ENCODE results near the gene UVRAG. TPM values are rescaled to one million over a fixed set of nuclear protein-coding genes. Genes with fewer than 3 reads are reported as not detected.

Gene UVRAG
- polyA plus RNA-seq, 1 donor: 9.7 TPM

GRCh38 chr11:76152741-76153570, 337.9 kb downstream of the UVRAG start:
- DNase-seq: no peak

DNA sequence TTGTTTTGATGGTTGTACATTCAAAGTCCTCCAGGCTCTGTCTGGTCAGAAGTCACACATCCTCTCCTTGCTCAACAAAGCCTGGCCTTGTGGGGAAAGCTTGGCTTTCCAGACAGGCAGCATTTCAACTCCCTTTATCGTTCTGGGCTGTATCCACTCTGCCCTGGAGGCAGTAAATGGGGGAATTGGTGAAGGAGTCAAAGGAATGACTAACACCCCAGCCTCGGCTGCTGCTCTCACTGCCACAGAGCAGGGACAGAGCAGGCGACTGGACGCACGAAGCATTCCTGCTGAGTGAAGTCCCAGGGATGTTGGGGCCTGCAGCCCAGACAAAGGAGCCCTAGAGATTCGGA, 338.5 kb downstream of the UVRAG start:
- no peak for DNase-seq

DNA sequence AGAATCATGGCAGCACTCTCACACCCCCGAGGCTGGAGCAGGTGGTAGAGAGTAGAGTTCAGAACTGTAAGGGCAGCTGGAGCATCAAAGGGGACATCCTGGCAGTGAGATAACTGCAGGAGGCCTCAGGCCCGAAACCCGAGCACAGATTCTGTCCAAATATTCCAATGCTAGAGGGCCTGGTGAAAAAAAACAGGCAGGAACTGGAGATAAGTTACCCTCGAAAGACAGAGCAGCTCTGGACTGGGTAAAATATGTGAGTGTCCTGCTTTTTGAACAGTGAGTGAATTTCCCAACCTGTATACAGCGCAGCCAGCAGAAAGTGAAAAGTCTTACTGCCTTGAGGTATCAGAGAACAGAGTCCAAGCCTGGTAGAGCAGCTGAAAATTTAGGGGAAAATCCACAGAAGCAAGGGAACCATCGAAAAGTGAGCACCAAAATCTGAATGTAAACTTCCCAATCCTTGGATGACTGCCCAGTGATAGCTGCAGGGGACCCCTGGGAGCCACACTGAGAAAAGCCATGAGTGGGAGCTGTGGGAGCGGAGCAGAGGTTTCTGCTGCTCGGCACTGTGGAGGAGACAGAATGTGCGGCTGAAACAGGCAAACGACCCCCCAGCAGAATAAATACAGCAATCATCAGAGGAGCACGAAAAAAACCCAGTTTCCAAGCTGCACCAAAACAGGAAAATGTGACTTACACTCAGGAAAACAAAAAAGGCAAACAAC, 340.7 kb downstream of the UVRAG start:
- no peak for DNase-seq

GRCh38 chr11:76156971-76157427, 342.0 kb downstream of the UVRAG start:
- peak; percentile 60 for DNase-seq

DNA sequence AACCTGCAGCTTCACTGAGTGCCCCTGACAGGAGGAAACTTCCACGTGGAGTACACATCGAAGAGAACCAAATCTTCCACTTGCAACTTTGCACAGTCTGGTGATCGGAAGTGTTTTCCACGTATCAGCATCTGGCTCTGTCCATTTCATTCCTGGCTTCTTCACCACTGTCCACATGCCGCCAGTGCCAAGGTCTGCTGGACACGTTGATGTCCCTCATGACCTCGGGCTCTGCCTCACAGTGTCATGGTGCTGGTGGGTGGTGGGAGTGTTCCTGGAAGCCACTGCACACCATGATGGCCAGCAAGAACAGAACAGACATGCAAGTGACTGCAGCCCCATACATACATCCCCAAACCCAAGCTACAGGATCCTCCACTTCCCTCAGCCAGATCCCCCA, 342.9 kb downstream of the UVRAG start:
- DNase-seq: no peak

- DNase-seq: no peak
These were observed 343.6 kb downstream of the UVRAG start for GRCh38 chr11:76158394-76159302.

DNA sequence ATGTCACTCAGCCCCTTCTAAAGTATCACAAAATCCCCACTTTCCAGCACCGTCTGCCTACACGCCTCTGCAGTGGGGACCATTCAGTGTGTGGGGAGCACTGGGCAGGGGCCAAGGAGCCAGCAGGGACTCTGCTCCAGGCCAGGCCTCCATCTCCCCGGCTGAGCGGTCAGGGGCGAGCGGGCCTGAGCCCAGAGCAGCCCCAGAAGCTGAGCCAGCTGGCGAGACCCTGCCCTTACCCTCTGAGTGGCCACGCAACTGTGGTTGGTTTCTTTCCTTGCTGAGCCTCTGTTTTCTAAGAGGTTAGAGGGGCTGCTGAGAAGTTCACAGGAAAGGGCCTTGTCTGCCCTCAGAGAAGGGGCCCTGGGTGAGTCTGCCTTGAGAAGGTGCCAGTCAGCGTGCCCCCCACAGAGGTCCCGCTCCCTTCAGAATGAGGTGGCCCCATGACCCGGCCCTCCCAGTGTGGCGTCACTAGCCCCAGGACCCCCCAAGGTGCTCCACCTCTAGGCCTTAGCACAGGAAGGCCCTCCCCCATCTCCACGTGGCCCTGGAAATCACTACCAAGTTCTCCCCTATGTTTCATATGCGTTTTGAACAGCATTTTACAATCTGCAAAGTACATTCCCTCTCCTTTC, 344.4 kb downstream of the UVRAG start:
- no peak for DNase-seq

DNA sequence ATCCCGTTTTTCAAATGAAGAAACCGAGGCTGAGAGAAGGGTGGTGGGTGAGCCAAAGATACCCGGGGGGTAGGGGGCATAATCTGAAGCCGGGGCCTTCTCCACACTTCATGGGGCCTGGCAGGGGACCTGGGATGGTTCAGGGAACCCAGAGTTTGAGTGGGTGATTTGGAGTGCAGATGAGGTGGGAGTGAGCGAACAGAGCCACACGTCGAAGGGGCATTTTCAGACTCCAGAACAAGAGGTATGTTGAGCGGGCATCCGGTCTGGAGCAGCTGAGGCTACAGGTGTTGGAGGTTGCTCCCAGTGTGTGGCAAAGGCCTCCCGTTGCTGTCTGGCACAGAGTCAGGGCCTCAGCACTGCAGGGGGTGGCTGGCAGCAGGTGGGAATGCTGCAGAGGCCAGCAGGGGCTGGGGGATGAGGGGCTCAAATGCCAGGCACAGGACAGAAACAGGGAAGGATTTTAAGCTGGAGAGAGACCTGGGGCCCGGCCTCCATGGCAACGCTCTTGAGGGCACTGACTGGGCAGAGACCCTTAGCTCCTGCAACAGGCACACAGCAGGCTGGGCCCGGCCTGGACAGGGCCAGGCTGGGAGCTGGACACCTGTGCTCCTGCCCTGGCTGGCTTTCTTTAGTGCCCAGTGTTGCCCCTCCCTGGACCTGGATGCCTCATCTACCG, 345.1 kb downstream of the UVRAG start:
- no peak for DNase-seq

DNA sequence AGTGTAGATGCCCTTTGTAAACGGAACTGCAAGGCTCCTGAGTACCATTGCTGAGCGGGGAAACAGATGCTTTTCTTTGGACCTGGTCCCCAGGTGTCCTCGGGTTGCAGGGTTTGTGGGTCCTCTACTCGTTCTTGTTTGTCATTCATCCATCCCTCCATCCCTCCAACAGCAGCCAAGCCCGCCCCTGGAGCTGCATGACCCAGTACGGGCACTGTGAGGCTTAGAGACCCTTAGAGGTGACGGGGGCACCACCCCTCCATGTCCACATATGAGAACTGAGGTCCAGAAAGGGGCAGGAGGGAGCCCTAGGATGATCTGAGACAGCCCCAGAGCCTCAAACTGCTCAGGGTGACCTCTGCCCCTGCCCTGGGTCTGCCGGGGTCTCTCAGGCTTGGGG, 345.8 kb downstream of the UVRAG start:
- no peak for DNase-seq

GRCh38 chr11:76161261-76161961, 346.4 kb downstream of the UVRAG start:
- DNase-seq: peak; percentile 50

DNA sequence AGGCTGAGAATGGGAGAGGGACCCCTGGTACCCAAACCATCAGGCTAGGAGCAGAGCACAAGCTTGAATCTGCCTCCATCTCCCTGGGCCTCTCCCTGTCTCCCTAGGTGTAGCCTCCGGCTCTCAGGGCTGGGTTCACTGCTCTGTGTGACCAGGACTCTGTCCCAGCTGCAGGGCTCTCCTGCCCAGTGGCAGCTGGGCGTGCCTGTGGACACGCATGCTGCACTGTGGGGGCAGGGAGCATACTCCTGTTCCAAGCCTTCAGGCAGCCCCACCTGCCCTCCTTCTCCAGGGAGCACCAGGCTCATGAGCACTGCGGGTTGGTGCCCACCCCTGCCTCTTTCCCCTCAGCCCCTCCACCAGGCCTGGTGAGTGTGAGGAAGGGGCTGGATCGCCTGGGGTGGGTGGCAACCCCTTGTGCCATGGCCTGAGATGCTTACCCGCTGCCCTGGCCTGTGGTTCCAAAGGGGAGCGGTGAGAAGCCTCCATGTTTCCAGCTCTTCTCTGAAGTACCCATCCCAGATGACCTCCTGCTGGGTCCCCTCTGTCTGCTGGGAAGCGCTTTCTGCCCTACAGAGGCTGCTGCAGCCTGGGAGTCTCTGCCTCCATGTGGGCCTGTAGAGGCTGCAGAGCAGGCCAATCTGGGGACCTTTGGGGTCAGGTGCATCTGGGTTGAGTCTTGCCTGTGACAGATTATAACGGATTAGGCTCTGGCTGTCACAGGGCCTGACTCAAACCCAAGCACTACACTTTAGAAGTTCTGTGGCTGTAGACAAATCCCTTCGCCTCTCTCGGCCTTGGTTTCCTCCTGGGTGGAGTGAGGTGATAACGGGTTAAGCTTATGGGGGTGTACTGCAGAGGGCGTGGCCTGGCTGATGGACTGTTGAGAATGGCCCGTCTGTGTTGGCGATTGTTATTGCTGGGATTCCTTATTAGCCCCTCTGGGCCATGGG, 347.6 kb downstream of the UVRAG start:
- no peak for DNase-seq

- DNase-seq: no peak
These were observed 348.4 kb downstream of the UVRAG start for GRCh38 chr11:76163289-76163880.

- DNase-seq: no peak
These were observed 349.1 kb downstream of the UVRAG start for GRCh38 chr11:76164081-76164480.

GRCh38 chr11:76164861-76165751, 350.1 kb downstream of the UVRAG start:
- DNase-seq: no peak

- DNase-seq: no peak
These were observed 351.3 kb downstream of the UVRAG start for GRCh38 chr11:76166314-76166713.

- peak; percentile 29 for DNase-seq
These were observed 352.6 kb downstream of the UVRAG start for GRCh38 chr11:76167590-76167989.

DNA sequence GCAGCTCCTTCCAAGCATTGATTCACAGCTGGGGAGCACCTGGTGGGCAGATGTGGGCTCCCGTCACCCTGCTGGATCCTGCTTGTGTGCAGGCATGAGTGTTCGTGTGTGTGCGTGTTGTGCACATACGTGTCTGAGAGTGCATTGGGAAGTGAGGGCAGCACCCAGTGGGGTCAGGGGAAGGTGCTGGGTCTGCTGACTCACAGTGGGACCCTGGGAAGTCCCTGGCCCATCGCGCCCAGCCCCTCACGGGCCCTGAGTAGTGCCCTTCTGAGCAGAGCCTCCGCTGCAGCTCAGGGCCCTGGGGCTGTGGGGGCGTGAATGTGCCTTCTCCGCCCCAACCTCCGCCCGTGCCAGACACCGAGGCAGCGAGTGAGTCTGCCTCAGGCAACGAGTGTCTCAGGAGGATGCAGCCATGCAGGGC, 354.5 kb downstream of the UVRAG start:
- no peak for DNase-seq

GRCh38 chr11:76170468-76170867, 355.5 kb downstream of the UVRAG start:
- no peak for DNase-seq

All from hindlimb muscle (tissue), 1 donor.